Karpas-422 (cell line): Measurements from ENCODE around the gene PTP4A2. TPM values are rescaled to one million over a fixed set of nuclear protein-coding genes. Genes with fewer than 3 reads are reported as not detected.
"Not testable (repeated sequence)": the region's sequence is repeated elsewhere in the genome, so short reads cannot be mapped to it uniquely, and the experiment has no call there.

Source experiments
- DNase-seq: peaks from one replicate; pipeline ENCODE4 v3.0.0-alpha.2; 2015
- H2AFZ ChIP-seq: fragments of 200-600 bp; sonication (generic); 2 replicates; pipeline ENCODE4 v1.6.1; 2014; ENCODE audit warnings: antibody characterized with exemption, low read length, mixed read lengths
- H3K27ac ChIP-seq: fragments of 200-600 bp; sonication (generic); 2 replicates; pipeline ENCODE4 v1.5.1; 2014; ENCODE audit warnings: mild to moderate bottlenecking, low read length, moderate library complexity
- H3K27me3 ChIP-seq: fragments of 200-600 bp; sonication (generic); 2 replicates; pipeline ENCODE4 v1.6.1; 2014; ENCODE audit warnings: low read length, mixed read lengths
- H3K36me3 ChIP-seq: fragments of 200-600 bp; sonication (generic); 2 replicates; pipeline ENCODE4 v1.6.1; 2014; ENCODE audit warnings: low read length, mixed read lengths; ENCODE audit not compliant: insufficient read depth
- H3K4me1 ChIP-seq: fragments of 200-600 bp; sonication (generic); 2 replicates; pipeline ENCODE4 v1.6.1; 2014; ENCODE audit warnings: mild to moderate bottlenecking, low read length, mixed read lengths
- H3K4me2 ChIP-seq: fragments of 200-600 bp; sonication (generic); 2 replicates; pipeline ENCODE4 v1.6.1; 2014; ENCODE audit warnings: low read length, low read depth, mild to moderate bottlenecking; ENCODE audit not compliant: poor library complexity, severe bottlenecking
- H3K4me3 ChIP-seq: fragments of 200-600 bp; sonication (generic); 2 replicates; pipeline ENCODE4 v1.5.1; 2014; ENCODE audit warnings: mild to moderate bottlenecking, antibody characterized with exemption, low read length, mixed read lengths
- H3K79me2 ChIP-seq: fragments of 200-600 bp; sonication (generic); 2 replicates; pipeline ENCODE4 v1.6.1; 2014; ENCODE audit warnings: mild to moderate bottlenecking, low read length, mixed read lengths
- H3K9ac ChIP-seq: fragments of 200-600 bp; sonication (generic); 2 replicates; pipeline ENCODE4 v1.6.0; 2014; ENCODE audit warnings: low read length
- H3K9me2 ChIP-seq: fragments of 200-600 bp; sonication (generic), shearing (Covaris generic); replicated peaks from 2 replicates; pipeline ENCODE4 v1.6.0; 2014; ENCODE audit warnings: mild to moderate bottlenecking, low read length, moderate library complexity; ENCODE audit not compliant: insufficient read depth
- H3K9me3 ChIP-seq: fragments of 300-700, 200-600 bp; sonication (generic); 2 replicates; pipeline ENCODE4 v1.6.1; 2014; ENCODE audit warnings: low read length, mixed read lengths
- H4K20me1 ChIP-seq: fragments of 200-600 bp; sonication (generic); 2 replicates; pipeline ENCODE4 v1.6.1; 2014; ENCODE audit warnings: mild to moderate bottlenecking, antibody characterized with exemption, low read length, low read depth; ENCODE audit not compliant: insufficient read depth
- total RNA-seq: library from RNA; depleted of rRNA; stranded (reverse); fragments of >200 nt; shearing (Covaris generic); gene quantifications from 2 replicates; pipeline ENCODE4 v1.2.3, GENCODE V29; 2014; ENCODE audit warnings: low replicate concordance

Gene PTP4A2
- total RNA-seq, 1 experiment from 2014 or later: 401 TPM

- Histone ChIP-seq H3K9me2 (no peaks in the 10 kb centered on the region), H2AFZ (no peak overlapping the region), H3K36me3 (no peaks in the 10 kb centered on the region), H4K20me1 (no peaks in the 10 kb centered on the region), H3K4me3 (no peak overlapping the region), H3K27ac (no peak overlapping the region), H3K4me1 (peaks cover 4% of the 10 kb centered on the region; the same call in 1 of the 2 replicates), H3K27me3 (no peaks in the 10 kb centered on the region), H3K4me2 (no peak overlapping the region), H3K79me2 (no peaks in the 10 kb centered on the region), H3K9me3 (no peaks in the 10 kb centered on the region), H3K9ac (no peak overlapping the region)
- DNase-seq: no peak
Observed at GRCh38 chr1:31955917-31956736, 18.0 kb upstream of the PTP4A2 start.

- Histone ChIP-seq H3K79me2 (no peaks in the 10 kb centered on the region), H3K4me2 (no peak overlapping the region)
Observed at GRCh38 chr1:31954607-31955283, 16.6 kb upstream of the PTP4A2 start.

GRCh38 chr1:31952825-31953220 is 14.7 kb upstream of the PTP4A2 start:
- no peak overlapping the region for H3K9ac ChIP-seq
- H3K4me2 ChIP-seq: no peak overlapping the region
- peak; percentile 36 for DNase-seq

More at GRCh38 chr1:31954607-31955283, 16.6 kb upstream of the PTP4A2 start:
- Histone ChIP-seq H4K20me1 (no peaks in the 10 kb centered on the region), H3K4me3 (no peak overlapping the region), H3K36me3 (no peaks in the 10 kb centered on the region), H2AFZ (peak overlapping the region; percentile 86; the same call in 1 of the 2 replicates), H3K9me3 (no peaks in the 10 kb centered on the region), H3K9ac (peak overlapping the region; percentile 24; the same call in 1 of the 2 replicates), H3K9me2 (no peaks in the 10 kb centered on the region), H3K27me3 (no peaks in the 10 kb centered on the region), H3K27ac (no peak overlapping the region), H3K4me1 (peaks cover 4% of the 10 kb centered on the region; the same call in 1 of the 2 replicates)
- DNase-seq: no peak

GRCh38 chr1:31951276-31951675 is 13.1 kb upstream of the PTP4A2 start:
- H2AFZ ChIP-seq: no peak overlapping the region

More at GRCh38 chr1:31952825-31953220, 14.7 kb upstream of the PTP4A2 start:
- Histone ChIP-seq H3K4me3 (no peak overlapping the region), H2AFZ (no peak overlapping the region), H3K36me3 (no peaks in the 10 kb centered on the region), H3K9me3 (no peaks in the 10 kb centered on the region), H3K4me1 (peaks cover 4% of the 10 kb centered on the region; the same call in 1 of the 2 replicates), H3K9me2 (no peaks in the 10 kb centered on the region), H3K27me3 (no peaks in the 10 kb centered on the region), H3K79me2 (no peaks in the 10 kb centered on the region), H4K20me1 (no peaks in the 10 kb centered on the region), H3K27ac (no peak overlapping the region)

GRCh38 chr1:31949862-31950261 is 11.7 kb upstream of the PTP4A2 start:
- Histone ChIP-seq H3K36me3 (no peaks in the 10 kb centered on the region), H4K20me1 (no peaks in the 10 kb centered on the region), H3K9me3 (no peaks in the 10 kb centered on the region), H3K9me2 (no peaks in the 10 kb centered on the region), H3K4me2 (no peak overlapping the region), H3K4me3 (no peak overlapping the region), H2AFZ (no peak overlapping the region), H3K27me3 (no peaks in the 10 kb centered on the region), H3K79me2 (no peaks in the 10 kb centered on the region), H3K4me1 (peaks cover 6% of the 10 kb centered on the region), H3K27ac (no peak overlapping the region), H3K9ac (no peak overlapping the region)
- DNase-seq: peak; percentile 40

More at GRCh38 chr1:31951276-31951675, 13.1 kb upstream of the PTP4A2 start:
- Histone ChIP-seq H3K9me3 (no peaks in the 10 kb centered on the region), H3K27ac (no peak overlapping the region), H3K9ac (no peak overlapping the region), H3K79me2 (no peaks in the 10 kb centered on the region), H3K4me1 (peaks cover 4% of the 10 kb centered on the region; the same call in 1 of the 2 replicates), H3K27me3 (no peaks in the 10 kb centered on the region), H3K36me3 (no peaks in the 10 kb centered on the region), H3K4me3 (no peak overlapping the region), H3K4me2 (no peak overlapping the region), H3K9me2 (no peaks in the 10 kb centered on the region), H4K20me1 (no peaks in the 10 kb centered on the region)
- peak; percentile 19 for DNase-seq

- H3K79me2 ChIP-seq, H3K9ac ChIP-seq, H4K20me1 ChIP-seq, H3K4me2 ChIP-seq, H3K9me3 ChIP-seq, H3K9me2 ChIP-seq, H3K27ac ChIP-seq, H3K36me3 ChIP-seq, H2AFZ ChIP-seq, H3K4me3 ChIP-seq, H3K27me3 ChIP-seq: not testable (repeated sequence)
- peaks cover 12% of the 10 kb centered on the region for H3K4me1 ChIP-seq
- peak; percentile 7 for DNase-seq
Observed at GRCh38 chr1:31945677-31946076, 7.5 kb upstream of the PTP4A2 start.

GRCh38 chr1:31944205-31945089 is 6.3 kb upstream of the PTP4A2 start:
- H2AFZ ChIP-seq: peak overlapping the region; percentile 91
- peak overlapping the region; percentile 75 for H3K9ac ChIP-seq
- peak; percentile 80 for DNase-seq
- H3K9me2 ChIP-seq: no peaks in the 10 kb centered on the region
- no peaks in the 10 kb centered on the region for H3K36me3 ChIP-seq
- H3K4me3 ChIP-seq: peak overlapping the region; percentile 65
- H3K9me3 ChIP-seq: no peaks in the 10 kb centered on the region
- peak overlapping the region; percentile 80 for H3K4me2 ChIP-seq
- H3K79me2 ChIP-seq: no peaks in the 10 kb centered on the region
- H3K27ac ChIP-seq: 0 out of 2 replicates have a peak overlapping the region, but pooled peaks have one; percentile 42
- H3K27me3 ChIP-seq: no peaks in the 10 kb centered on the region
- no peaks in the 10 kb centered on the region for H4K20me1 ChIP-seq
- H3K4me1 ChIP-seq: peaks cover 21% of the 10 kb centered on the region
